ENCODE results near the gene NPM3. TPM values are rescaled to one million over a fixed set of nuclear protein-coding genes. Genes with fewer than 3 reads are reported as not detected.

The NPM3 gene
- total RNA-seq, 1 experiment from 2014 or later, result 117 TPM

DNA sequence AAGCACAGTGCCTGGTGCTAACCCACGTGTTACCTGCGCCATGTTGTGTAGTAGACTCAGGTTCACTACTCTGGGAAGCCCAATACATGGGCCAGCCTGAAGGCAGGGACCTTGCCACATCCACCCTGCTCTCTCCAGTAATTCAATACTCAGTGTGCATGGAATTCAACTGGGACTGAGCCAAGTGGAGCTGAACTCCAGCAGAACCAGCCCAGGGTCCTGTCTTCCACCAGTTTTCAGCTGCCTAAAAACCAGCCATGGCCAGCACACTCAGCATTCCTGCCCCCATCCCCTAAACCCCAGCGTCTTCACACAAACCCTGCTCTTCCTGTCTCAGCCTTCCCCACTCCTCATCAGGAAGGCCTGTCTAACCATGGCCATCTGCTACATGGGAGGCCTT lies 22.7 kb downstream of the NPM3 start:
- DNase-seq (ENCODE audit: low read depth), result no peak

DNA sequence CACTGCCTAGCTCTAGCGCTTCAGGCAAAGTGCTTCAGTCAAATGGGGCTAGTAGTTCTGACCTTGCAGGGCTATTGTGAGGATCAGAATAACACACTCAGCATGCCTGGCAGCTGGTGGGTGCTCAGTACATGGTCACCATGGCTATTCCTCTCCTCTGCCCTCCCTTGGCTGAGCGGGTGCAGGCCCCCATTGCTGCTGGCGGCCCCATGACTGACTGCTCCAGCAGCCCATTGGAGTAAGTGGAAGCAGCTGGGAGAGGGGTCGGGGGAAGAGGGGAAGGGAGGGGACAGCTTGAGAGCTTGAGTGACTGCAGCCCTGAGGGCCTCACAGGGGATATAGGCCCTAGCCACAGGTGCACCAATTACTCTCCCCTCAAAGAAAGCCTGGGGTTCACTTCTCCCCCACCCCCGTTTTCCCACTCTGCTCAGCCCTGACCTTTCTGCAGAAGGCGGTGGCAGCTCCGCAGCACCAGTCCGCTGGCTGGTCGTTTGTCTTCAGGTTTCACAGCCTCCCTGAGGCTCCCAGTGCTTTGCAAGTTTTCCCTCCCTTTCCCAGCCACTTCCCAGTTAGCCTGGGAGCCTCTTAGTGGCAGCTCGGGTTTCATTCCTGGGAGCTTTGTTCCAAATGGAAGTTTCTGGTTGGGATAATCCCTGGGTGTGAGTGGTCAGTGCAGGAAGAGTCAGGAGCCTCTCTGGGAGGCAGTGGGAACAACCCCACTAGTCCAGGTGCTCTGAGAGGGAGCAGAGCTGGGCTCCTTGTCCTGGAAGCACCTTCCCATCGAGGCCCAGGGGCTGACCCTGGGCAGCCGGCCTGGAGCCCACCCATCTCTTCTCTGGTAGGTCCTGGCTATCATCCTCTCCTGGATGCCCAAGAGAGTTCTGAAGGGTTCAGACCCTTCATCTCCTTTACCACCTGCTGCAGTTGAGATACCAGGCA lies 23.7 kb downstream of the NPM3 start:
- no peak for DNase-seq (ENCODE audit: low read depth)

DNA sequence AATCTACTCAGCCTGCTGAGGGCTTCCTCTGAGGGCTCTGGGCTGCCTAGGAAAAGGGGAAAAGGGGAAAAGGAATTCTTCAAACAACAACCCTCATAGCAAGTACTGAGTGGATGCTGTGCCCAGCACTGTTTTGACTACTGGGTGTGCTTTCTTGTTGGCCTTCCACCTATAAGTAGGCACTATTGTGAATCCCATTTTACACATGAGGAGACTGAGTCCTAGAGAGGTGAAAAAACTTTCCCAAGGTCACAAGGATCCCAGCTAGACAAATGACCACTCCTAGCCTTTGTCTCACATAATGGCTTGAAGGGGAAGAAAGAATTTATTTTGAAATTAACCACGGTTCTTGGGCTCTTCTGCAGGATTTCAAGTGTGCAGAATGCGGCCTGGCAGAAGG lies 24.4 kb downstream of the NPM3 start:
- DNase-seq (ENCODE audit: low read depth), result no peak

DNA sequence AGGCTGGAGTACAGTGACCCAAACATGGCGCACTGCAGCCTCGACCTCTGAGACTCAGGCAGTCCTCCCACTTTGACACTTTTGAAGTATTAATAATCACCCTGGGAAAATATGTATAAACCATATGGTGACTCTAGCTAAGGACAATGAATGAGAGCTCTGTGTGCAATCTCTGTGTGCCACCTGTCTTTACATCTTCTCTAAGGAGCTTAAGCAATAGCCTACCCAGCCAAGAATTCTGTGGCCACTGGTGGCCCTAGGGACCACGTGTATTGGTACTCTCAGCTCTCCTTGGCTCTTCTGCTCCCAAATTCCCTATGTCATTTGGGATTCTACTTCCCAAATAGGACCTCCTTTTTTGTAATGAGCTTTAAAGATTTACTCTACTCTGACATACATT lies 31.0 kb downstream of the NPM3 start:
- DNase-seq (ENCODE audit: low read depth), result no peak

DNA sequence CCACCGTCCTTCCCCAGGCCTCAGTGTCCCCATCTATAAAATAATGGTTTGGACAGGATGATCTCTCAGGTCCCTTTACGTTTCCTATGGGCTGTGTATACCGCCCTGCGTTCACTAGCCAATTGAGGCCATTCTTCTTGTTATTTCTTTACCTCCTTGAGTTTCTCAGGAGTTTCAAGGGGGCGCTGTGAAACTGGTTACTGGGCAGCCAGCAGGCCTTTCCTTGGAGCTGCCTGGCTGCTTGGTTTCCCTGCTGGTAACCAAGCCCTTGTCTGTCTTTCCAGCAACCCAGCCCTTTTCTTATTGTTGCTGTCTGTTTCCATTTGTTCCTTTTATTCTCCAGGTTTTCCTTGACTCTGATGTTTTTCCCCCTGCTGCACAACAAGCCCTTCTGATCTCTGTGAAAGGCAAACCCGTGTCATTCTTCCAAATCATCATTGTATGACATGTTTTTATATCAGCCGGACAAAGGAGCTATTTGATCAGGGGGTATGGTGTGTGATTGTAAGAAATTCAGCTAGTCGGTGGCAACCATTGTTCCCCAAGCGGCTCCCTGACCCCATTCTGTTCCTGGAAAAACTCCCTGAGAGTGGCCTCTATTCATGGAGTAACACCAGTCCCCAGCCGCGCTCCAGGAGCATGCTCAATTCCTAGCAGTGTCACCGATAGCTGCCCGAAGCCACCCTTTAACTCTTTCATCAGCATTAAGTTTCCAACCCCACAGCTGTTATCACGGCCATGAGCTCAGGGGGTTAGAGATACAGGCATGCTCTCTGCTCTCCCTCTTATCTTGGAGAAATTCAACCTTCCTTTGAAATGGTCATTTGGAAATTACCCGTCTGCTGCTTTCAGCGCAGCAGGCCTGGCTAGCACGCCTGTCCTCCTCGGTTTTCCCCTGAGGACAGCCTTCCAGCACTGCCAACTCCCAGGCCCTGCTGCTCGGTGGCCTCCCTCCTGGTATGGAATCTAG lies 33.9 kb downstream of the NPM3 start:
- no peak for DNase-seq (ENCODE audit: low read depth)

DNA sequence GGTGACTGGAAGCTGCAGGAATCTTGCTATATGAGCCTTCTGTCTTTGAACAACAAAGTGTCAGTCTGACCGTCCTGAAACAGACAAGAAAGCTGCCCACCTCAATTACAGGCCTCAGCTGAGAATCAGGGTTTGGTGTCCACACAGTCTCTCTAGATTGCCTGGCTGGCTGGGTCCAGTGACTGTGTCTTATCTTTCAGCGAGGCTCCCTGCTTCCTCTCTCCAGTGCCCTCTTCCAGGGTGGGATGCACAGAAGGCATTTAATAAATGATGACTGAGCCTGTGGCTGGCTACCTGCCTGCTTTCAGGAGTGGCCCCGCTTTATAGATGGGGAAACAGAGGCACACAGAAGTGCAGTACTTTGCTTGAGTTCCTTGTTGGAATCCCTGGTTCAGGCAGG lies 34.8 kb downstream of the NPM3 start:
- no peak for DNase-seq (ENCODE audit: low read depth)

DNA sequence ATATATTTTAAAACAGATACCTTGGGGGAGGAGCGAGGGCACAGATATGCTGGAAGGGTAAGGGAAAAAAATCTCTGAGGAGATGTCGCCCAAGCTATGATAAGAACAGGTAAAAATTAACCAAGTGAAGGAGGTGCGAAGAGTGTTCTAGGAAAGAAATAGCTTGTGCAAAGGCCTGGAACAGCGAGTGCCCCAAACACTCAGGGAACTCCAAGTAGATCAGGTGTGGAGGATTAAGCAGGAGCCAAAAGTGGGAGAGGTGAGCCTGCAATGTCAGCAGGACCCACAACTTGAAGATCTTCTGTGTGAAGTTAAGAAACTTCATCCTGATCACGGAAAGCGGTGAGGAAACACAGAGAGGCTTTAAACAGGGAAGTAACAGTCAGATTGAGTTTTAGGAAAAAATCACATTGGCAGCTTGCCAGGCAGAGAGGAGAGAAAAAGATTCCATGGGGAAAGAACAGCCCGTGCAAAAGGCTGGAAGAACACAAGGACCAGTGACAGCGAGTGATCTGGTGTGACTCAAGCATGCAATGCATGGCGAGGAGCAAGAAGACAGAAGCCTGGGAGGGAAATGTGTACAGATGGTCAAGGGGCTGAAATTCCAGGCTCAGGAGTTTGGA lies 38.1 kb downstream of the NPM3 start:
- DNase-seq (ENCODE audit: low read depth), result no peak

DNA sequence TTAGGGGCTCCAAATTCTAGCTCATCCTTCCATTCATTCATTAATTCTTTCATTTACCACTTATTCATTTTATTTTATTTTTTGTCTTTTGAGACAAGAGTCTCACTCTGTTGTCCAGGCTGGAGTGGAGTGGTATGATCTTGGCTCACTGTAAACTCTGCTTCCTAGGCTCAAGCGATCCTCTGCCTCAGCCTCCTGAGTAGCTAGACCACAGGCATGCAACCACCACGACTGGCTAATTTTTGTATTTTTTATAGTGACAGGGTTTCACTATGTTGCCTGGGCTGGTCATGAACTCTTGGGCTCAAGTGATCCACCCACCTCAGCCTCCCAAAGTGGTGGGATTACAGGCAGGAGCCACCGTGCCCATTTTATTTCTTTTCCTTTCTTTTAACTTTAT lies 39.0 kb downstream of the NPM3 start:
- no peak for DNase-seq (ENCODE audit: low read depth)

DNA sequence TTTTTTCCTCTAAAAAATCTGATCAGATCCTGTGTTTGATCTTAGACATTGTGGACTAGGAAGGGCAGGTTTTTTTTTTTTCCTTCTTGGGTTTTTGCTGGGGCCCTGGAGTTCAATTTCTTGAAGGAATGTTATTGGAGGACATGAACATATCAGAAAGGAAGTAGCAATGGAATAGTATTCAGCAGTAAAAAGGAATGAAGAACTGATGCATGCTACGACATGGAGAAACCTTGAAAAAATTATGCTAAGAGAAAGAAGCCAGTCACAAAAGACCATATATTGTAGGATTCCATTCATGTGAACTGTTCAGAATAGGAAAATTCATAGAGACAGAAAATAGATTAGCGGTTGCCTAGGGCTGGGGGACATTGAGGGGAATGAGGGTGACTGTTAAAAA lies 41.3 kb downstream of the NPM3 start:
- DNase-seq (ENCODE audit: low read depth), result no peak

DNA sequence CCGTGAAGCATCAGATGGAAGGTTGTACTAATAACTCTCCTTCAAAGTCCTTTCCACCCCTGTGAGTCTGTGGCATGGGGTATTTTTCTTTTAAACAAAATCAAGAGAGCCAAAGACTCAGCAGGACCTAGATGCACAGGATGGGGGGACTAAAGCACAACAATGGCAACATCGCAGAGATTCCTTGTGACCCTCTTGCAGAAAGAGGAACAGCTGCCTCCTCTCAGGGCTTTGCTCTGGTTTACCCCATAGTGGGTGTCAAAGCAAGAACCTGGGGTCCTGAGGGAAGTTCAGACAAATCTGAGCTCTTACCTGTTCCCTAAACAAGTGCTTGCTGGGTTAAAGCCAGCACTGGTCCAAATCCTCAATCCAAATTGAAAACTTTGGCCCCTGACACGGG lies 46.6 kb downstream of the NPM3 start:
- DNase-seq (ENCODE audit: low read depth), result no peak

DNA sequence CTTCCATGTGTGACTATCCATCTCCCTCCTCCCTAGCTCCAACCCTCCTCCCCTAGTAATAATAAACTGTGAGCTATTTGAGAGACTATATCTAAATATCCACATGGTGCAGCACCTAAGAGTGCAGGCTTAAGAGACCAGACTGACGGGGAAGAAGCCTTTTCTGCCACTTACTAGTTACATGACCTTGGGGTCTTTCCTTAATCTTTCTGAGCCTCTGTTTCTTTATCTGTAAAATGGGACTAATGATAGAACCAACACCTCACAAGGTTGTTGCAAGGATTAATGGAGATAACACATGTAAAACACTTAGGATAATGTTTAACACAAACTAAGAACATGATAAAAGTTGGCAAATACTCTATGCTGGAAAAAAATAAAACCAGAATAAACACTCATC lies 51.1 kb downstream of the NPM3 start:
- no peak for DNase-seq (ENCODE audit: low read depth)

Other genes starting within 250 kb of the NPM3 start
- gene POLL, start 195.2 kb downstream of the NPM3 start, total RNA-seq (2014; rRNA removed), result 9.4 and 10.2 TPM in 2 replicates
- 50.7 and 71.6 TPM in 2 replicates for gene DPCD, start 195.1 kb downstream of the NPM3 start, total RNA-seq (2014; rRNA removed)
- 15.5 and 23.1 TPM in 2 replicates for gene FBXW4, start 88.3 kb downstream of the NPM3 start, total RNA-seq (2014; rRNA removed)
- not detected in 2 replicates for gene FGF8, start 7.3 kb downstream of the NPM3 start, total RNA-seq (2014; rRNA removed)
- 50.3 and 55.3 TPM in 2 replicates for gene OGA, start 35.0 kb upstream of the NPM3 start, total RNA-seq (2014; rRNA removed)
- gene KCNIP2, start 60.4 kb upstream of the NPM3 start, total RNA-seq (2014; rRNA removed), result 0.17 and 0.26 TPM in 2 replicates

All from LHCN-M2 (cell line).